K562 (cell line): ENCODE measurements around the gene LRP1B. TPM values are rescaled to one million over a fixed set of nuclear protein-coding genes. Genes with fewer than 3 reads are reported as not detected.

Experiments
- ATAC-seq: fragments of 200-7000 bp; cut with Tn5 transposase; 3 replicates; pipeline ENCODE4 v1.9.1; 2020; ENCODE audit warnings: moderate library complexity
- BruUV-seq: library from RNA; stranded (reverse); fragments of 400-500 nt; replicated peaks from 2 replicates; lab custom pipeline; 2021; lab: Mats Ljungman, UMichigan
- CTCF ChIA-PET: fragments of 300-600 bp; formaldehyde crosslinking; extraction: SDS; loops from one replicate; lab custom pipeline; 2021; ENCODE audit warnings: low intra/inter-chr PET ratio; lab: Yijun Ruan, JAX
- POLR2A ChIA-PET: fragments of 300-600, 350-650 bp; sonication (Branson Sonifier 250); formaldehyde crosslinking; extraction: SDS; loops from one replicate; lab custom pipeline; 2021; ENCODE audit warnings: antibody characterized with exemption, inconsistent platforms; lab: Yijun Ruan, JAX
- DNase-seq, 4 experiments: peaks; one replicate each; pipeline versions ENCODE4 v3.0.0 to v3.0.0-alpha.2; 2011 to 2018; ENCODE audit warnings: low spot score in 3 of 4, mixed read lengths in 3 of 4; ENCODE audit errors: extremely low read depth in 1 of 4
- FAIRE-seq: peaks from 2 replicates; lab custom pipeline; 2011; peaks lifted over from hg19 to GRCh38; lab: Jason Lieb, UNC
- H2AFZ ChIP-seq: 2 replicates; pipeline ENCODE4 v1.6.0; 2011; ENCODE audit warnings: low read depth, low read length, control low read depth, inconsistent platforms
- H3K27ac ChIP-seq: fragments of 200-600 bp; 3 replicates; pipeline ENCODE4 v1.8.0; 2011; ENCODE audit warnings: low read depth, mild to moderate bottlenecking, control low read depth, inconsistent platforms, low read length, moderate library complexity, mixed read lengths; ENCODE audit errors: extremely low read depth
- H3K27me3 ChIP-seq, 2 experiments: fragments of 300-600 bp in 1 of 2; 2 replicates in 1 of 2; 3 replicates in 1 of 2; pipeline versions ENCODE4 v1.6.0 to v1.8.0; 2011; ENCODE audit warnings: inconsistent platforms in 2 of 2, low read length in 2 of 2, mild to moderate bottlenecking in 1 of 2, mixed read lengths in 1 of 2, moderate library complexity in 1 of 2; ENCODE audit not compliant: control insufficient read depth in 2 of 2, insufficient read depth in 2 of 2
- H3K36me3 ChIP-seq: fragments of 300-600 bp; 3 replicates; pipeline ENCODE4 v1.8.0; 2011; ENCODE audit warnings: mild to moderate bottlenecking, low read length, inconsistent platforms; ENCODE audit not compliant: control insufficient read depth, insufficient read depth
- H3K4me1 ChIP-seq, 2 experiments: fragments of 200-600 bp in 1 of 2; replicated peaks in 1 of 2; 2 replicates in 1 of 2; 3 replicates in 1 of 2; pipeline versions ENCODE4 v1.5.1 to v1.8.0; 2011; ENCODE audit warnings: inconsistent platforms in 2 of 2, low read length in 2 of 2, mild to moderate bottlenecking in 1 of 2, mixed read lengths in 1 of 2, moderate library complexity in 1 of 2; ENCODE audit not compliant: control insufficient read depth in 2 of 2, insufficient read depth in 2 of 2
- H3K4me2 ChIP-seq: 2 replicates; pipeline ENCODE4 v1.6.1; 2011; ENCODE audit warnings: low read length, control low read depth, inconsistent platforms, mixed read lengths; ENCODE audit not compliant: insufficient read depth
- H3K4me3 ChIP-seq: fragments of 200-600 bp; sonication (generic), shearing (Covaris generic); 2 replicates; pipeline ENCODE4 v1.5.1; 2016; ENCODE audit warnings: control low read depth, inconsistent platforms
- H3K79me2 ChIP-seq: fragments of 200-600 bp; 3 replicates; pipeline ENCODE4 v1.8.0; 2011; ENCODE audit warnings: low read length, inconsistent platforms; ENCODE audit not compliant: control insufficient read depth, insufficient read depth
- H3K9ac ChIP-seq, 2 experiments: 2 replicates each; pipeline versions ENCODE4 v1.6.0 to v1.6.1; 2011; ENCODE audit warnings: low read depth in 2 of 2, low read length in 2 of 2, control low read depth in 1 of 2, inconsistent platforms in 1 of 2, mild to moderate bottlenecking in 1 of 2, mixed read lengths in 1 of 2; ENCODE audit not compliant: insufficient read depth in 1 of 2
- H3K9me1 ChIP-seq: one replicate; pipeline ENCODE4 v1.6.0; 2011; ENCODE audit warnings: inconsistent platforms, mild to moderate bottlenecking, low read length, moderate library complexity; ENCODE audit not compliant: control insufficient read depth, insufficient read depth
- H3K9me3 ChIP-seq: replicated peaks from 2 replicates; pipeline ENCODE4 v1.5.1; 2011; ENCODE audit warnings: low read depth, low read length, inconsistent platforms; ENCODE audit not compliant: control insufficient read depth, insufficient read depth
- H4K20me1 ChIP-seq: replicated peaks from 2 replicates; pipeline ENCODE4 v1.6.1; 2011; ENCODE audit warnings: low read length, inconsistent platforms, mixed read lengths; ENCODE audit not compliant: control insufficient read depth, insufficient read depth
- ZFP1 ChIP-seq: fragments of 450-650 bp; formaldehyde crosslinking; IDR thresholded peaks from 2 replicates; pipeline ENCODE4 v1.4.0; 2020; ENCODE audit warnings: mild to moderate bottlenecking, mixed read lengths
- ZNF431 ChIP-seq: sonication (generic); formaldehyde crosslinking; IDR thresholded peaks from 2 replicates; pipeline ENCODE4 v1.8.0; 2022; ENCODE audit warnings: mild to moderate bottlenecking, missing genetic modification reagents
- ZNF589 ChIP-seq: fragments of 200-800 bp; sonication (Bioruptor generic); IDR thresholded peaks from 2 replicates; pipeline ENCODE4 v1.6.1; 2016; ENCODE audit warnings: low read depth, missing genetic modification characterization, missing compliant biosample characterization
- WGBS: fragments of 100-300 bp; shearing (Covaris generic); methylation state at CpG from one replicate; pipeline ENCODE4 v1.1.6; 2016; ENCODE audit warnings: low coverage, mixed read lengths; ENCODE audit not compliant: insufficient coverage; ENCODE audit errors: missing lambda C conversion rate; 5-methylcytosine and 5-hydroxymethylcytosine counted together
- in situ Hi-C: fragments of 300-500 bp; cut with MboI; formaldehyde crosslinking; loops from 4 replicates; pipeline ENCODE4 v1.15.0; 2018; ENCODE audit warnings: inconsistent platforms, mixed read lengths
- intact Hi-C: fragments of 100-400 bp; cut with micrococcal nuclease; formaldehyde crosslinking; loops from 2 replicates; pipeline ENCODE4 v1.14.2; 2022
- polyA plus RNA-seq, 8 experiments: library from polyadenylated mRNA; depleted of rRNA in 4 of 8; stranded (reverse) in 5 of 8; unstranded in 3 of 8; fragments of >200 nt; fragmentation: Nextera tagmentation in 2 of 8; fragmentation: Illumina TruSeq in 1 of 8; extraction: Ambion mirVana in 2 of 8; extraction: Trizol in 1 of 8; gene quantifications; 2 replicates each; pipeline versions ENCODE4 v1.2.1 to v1.2.3, GENCODE V29; 2011 to 2014; ENCODE audit warnings: inconsistent platforms in 1 of 8, missing spikeins in 1 of 8
- total RNA-seq, 7 experiments: library from RNA; depleted of rRNA in 6 of 7; stranded (reverse); fragments of >200 nt in 6 of 7; fragmentation: Illumina TruSeq in 2 of 7; extraction: Trizol in 2 of 7; gene quantifications; 2 replicates each; pipeline versions ENCODE4 v1.2.1 to v1.2.3, GENCODE V29; 2011 to 2021; ENCODE audit warnings: low replicate concordance in 1 of 7
- TF ChIP-seq, protein P1 (sequence below), 2 experiments: IDR thresholded peaks; 2 replicates each; pipeline ENCODE4 v1.6.1; 2011; ENCODE audit warnings: borderline replicate concordance in 1 of 2, control low read depth in 1 of 2, low read depth in 1 of 2, low read length in 1 of 2, mild to moderate bottlenecking in 1 of 2, mixed read lengths in 1 of 2, moderate library complexity in 1 of 2; ENCODE audit not compliant: insufficient read depth in 1 of 2, insufficient read length in 1 of 2, poor library complexity in 1 of 2, severe bottlenecking in 1 of 2; ENCODE audit errors: extremely low read depth in 1 of 2
- TF ChIP-seq, protein P2 (sequence below): IDR thresholded peaks from 2 replicates; pipeline ENCODE4 v1.6.1; 2016; ENCODE audit warnings: missing genetic modification characterization, missing compliant biosample characterization

The LRP1B gene
- total and polyA plus RNA-seq, 9 of the 15 experiments (the other 6 are each of a cell fraction or from before 2014, with no cell fraction given), result not detected

DNA sequence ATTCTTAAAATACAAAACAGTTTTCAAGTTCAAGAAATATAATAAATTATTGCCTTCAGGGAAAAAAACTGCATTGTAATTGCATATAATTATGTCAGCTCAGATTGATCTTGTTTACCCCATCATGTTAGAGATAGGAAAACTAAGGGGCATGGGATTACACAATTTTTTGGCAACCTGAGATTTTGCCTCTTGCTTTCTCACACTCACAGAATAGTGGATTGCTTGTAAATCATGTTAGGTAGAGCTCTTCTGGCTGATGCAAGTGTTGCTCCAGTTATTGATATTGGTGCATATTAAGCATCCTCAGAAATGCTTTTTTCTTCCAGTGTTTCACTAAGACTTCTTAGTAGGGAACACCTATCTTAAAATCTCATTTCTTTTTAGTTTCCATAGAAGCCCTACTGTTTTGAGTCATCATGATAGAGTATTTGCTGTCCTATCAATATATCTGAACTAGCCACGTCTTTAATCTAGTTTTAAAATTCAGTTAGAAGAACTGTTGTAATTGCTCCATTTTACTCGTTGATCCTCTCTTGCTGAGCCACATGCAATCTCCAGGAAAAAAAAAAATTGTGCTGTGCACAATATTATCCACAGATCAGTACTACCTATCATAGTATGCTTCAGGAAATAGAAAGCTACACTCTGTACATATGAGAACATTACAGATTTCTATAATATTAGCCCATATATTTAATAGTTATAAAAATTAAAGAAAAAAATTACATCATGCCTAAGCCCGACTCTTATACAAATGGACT lies 393.1 kb downstream of the LRP1B start:
- 0% methylated on average over 3 of the region's 3 CpGs for WGBS
- ATAC-seq, result no peak
- CTCF ChIA-PET, result no interaction called here

More for the DNA sequence above, 393.1 kb downstream of the LRP1B start:
- intact Hi-C loops, result no loop called here
- TF ChIP-seq, protein P1, sequence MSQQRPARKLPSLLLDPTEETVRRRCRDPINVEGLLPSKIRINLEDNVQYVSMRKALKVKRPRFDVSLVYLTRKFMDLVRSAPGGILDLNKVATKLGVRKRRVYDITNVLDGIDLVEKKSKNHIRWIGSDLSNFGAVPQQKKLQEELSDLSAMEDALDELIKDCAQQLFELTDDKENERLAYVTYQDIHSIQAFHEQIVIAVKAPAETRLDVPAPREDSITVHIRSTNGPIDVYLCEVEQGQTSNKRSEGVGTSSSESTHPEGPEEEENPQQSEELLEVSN (IDR thresholded peaks at IDR 0.05; ENCODE audit: borderline replicate concordance in 1 of 2, extremely low read depth in 1 of 2, insufficient read depth in 1 of 2, insufficient read length in 1 of 2, low read depth in 1 of 2, low read length in 1 of 2, poor library complexity in 1 of 2, severe bottlenecking in 1 of 2), result no peak
- no peak for TF ChIP-seq ZNF589 (CRISPR knock-in tag)
- TF ChIP-seq ZNF431 (CRISPR knock-in tag), result no peak
- TF ChIP-seq, protein P2, sequence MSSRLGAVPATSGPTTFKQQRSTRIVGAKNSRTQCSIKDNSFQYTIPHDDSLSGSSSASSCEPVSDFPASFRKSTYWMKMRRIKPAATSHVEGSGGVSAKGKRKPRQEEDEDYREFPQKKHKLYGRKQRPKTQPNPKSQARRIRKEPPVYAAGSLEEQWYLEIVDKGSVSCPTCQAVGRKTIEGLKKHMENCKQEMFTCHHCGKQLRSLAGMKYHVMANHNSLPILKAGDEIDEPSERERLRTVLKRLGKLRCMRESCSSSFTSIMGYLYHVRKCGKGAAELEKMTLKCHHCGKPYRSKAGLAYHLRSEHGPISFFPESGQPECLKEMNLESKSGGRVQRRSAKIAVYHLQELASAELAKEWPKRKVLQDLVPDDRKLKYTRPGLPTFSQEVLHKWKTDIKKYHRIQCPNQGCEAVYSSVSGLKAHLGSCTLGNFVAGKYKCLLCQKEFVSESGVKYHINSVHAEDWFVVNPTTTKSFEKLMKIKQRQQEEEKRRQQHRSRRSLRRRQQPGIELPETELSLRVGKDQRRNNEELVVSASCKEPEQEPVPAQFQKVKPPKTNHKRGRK (tag), result no peak
- TF ChIP-seq ZFP1, result no peak
- TF ChIP-seq, all 486 proteins: peak for 0
- Histone ChIP-seq H3K9me3 (no peaks in the 10 kb centered on the region), H3K36me3 (no peaks in the 10 kb centered on the region), H3K4me1 (no peaks in the 10 kb centered on the region), H3K27me3 (no peaks in the 10 kb centered on the region), H3K4me3 (no peak overlapping the region), H3K4me2 (no peak overlapping the region), H3K79me2 (no peaks in the 10 kb centered on the region), H3K9me1 (no peaks in the 10 kb centered on the region), H3K27ac (no peak overlapping the region), H4K20me1 (no peaks in the 10 kb centered on the region), H2AFZ (no peak overlapping the region), H3K9ac (no peak overlapping the region)
- DNase-seq (no peak), FAIRE-seq (no peak)
- POLR2A ChIA-PET, result no interaction called here
- BruUV-seq, result no TSS peak
- in situ Hi-C loops, result no loop called here
